ENCODE results near the gene KRT1.

GRCh38 chr12:52657250-52657902 is 22.8 kb downstream of the KRT1 start:
- no peak for TF ChIP-seq CTCF (IDR thresholded peaks at IDR 0.05)
- no peak for TF ChIP-seq ZFX (IDR thresholded peaks at IDR 0.05; ENCODE audit: borderline replicate concordance)
